H1 (cell line): ENCODE data around the gene PELI2. TPM values are rescaled to one million over a fixed set of nuclear protein-coding genes. Genes with fewer than 3 reads are reported as not detected.

Experiments used
- CTCF ChIA-PET: fragments of 300-600 bp; sonication (Branson Sonifier 250); formaldehyde crosslinking; loops from one replicate; lab custom pipeline; 2021; ENCODE audit not compliant: partially characterized antibody; lab: Charles Lee
- POLR2A ChIA-PET: fragments of 300-600 bp; sonication (Branson Sonifier 250); formaldehyde crosslinking; loops from one replicate; lab custom pipeline; 2021; ENCODE audit warnings: inconsistent platforms; ENCODE audit not compliant: partially characterized antibody; lab: Charles Lee
- DNase-seq, 2 experiments: peaks; one replicate each; pipeline versions ENCODE4 v3.0.0 to v3.0.0-alpha.2; 2010 to 2022; ENCODE audit warnings: low spot score in 2 of 2, low read depth in 1 of 2, mixed read lengths in 1 of 2
- FAIRE-seq: peaks from 2 replicates; lab custom pipeline; 2011; peaks lifted over from hg19 to GRCh38; lab: Jason Lieb, UNC
- H2AFZ ChIP-seq: 2 replicates; pipeline ENCODE4 v1.8.1; 2012; ENCODE audit warnings: low read length, inconsistent platforms
- H2AK5ac ChIP-seq: 2 replicates; pipeline ENCODE4 v1.6.1; 2013; ENCODE audit warnings: low read depth, low read length
- H2BK120ac ChIP-seq: replicated peaks from 2 replicates; pipeline ENCODE3; 2013; ENCODE audit warnings: low read depth, low read length, inconsistent platforms
- H2BK12ac ChIP-seq: 2 replicates; pipeline ENCODE4 v1.6.1; 2013; ENCODE audit warnings: low read depth, low read length
- H2BK15ac ChIP-seq: 2 replicates; pipeline ENCODE4 v1.6.1; 2013; ENCODE audit warnings: low read length
- H2BK20ac ChIP-seq: 2 replicates; pipeline ENCODE4 v1.6.1; 2013; ENCODE audit warnings: low read length
- H2BK5ac ChIP-seq: 2 replicates; pipeline ENCODE4 v1.6.1; 2013; ENCODE audit warnings: low read depth, low read length
- H3K14ac ChIP-seq: 2 replicates; pipeline ENCODE4 v1.6.1; 2013; ENCODE audit warnings: inconsistent platforms; ENCODE audit not compliant: insufficient read length
- H3K18ac ChIP-seq: 2 replicates; pipeline ENCODE4 v1.6.1; 2013; ENCODE audit warnings: low read length; ENCODE audit errors: extremely low read depth
- H3K23ac ChIP-seq: 2 replicates; pipeline ENCODE4 v1.6.1; 2013; ENCODE audit warnings: inconsistent platforms; ENCODE audit not compliant: insufficient read length
- H3K23me2 ChIP-seq: 2 replicates; pipeline ENCODE4 v1.6.1; 2013; ENCODE audit warnings: low read depth, low read length
- H3K27ac ChIP-seq: 2 replicates; pipeline ENCODE4 v1.6.1; 2011; ENCODE audit warnings: low read depth, low read length, inconsistent platforms
- H3K27me3 ChIP-seq, 4 experiments: replicated peaks in 1 of 4; 1 replicate in 1 of 4; 2 replicates in 3 of 4; pipeline versions ENCODE4 v1.6.1 to v1.8.1; 2011 to 2013; ENCODE audit warnings: low read length in 3 of 4, mild to moderate bottlenecking in 3 of 4, inconsistent platforms in 2 of 4, mixed read lengths in 2 of 4, moderate library complexity in 1 of 4; ENCODE audit not compliant: control insufficient read depth in 3 of 4, insufficient read depth in 3 of 4; ENCODE audit errors: extremely low read depth in 1 of 4
- H3K36me3 ChIP-seq, 4 experiments: 2 replicates each; pipeline versions ENCODE4 v1.6.1 to v1.8.1; 2011 to 2013; ENCODE audit warnings: mild to moderate bottlenecking in 4 of 4, low read length in 3 of 4, moderate library complexity in 2 of 4, control low read depth in 1 of 4, inconsistent platforms in 1 of 4; ENCODE audit not compliant: insufficient read depth in 4 of 4, control insufficient read depth in 2 of 4
- H3K4ac ChIP-seq: replicated peaks from 2 replicates; pipeline ENCODE3; 2013; ENCODE audit warnings: low read length, low read depth, mixed read lengths, inconsistent platforms; ENCODE audit not compliant: insufficient read length
- H3K4me1 ChIP-seq, 4 experiments: replicated peaks in 1 of 4; 1 replicate in 1 of 4; 2 replicates in 3 of 4; pipeline versions ENCODE4 v1.6.1 to v1.8.1; 2011 to 2013; ENCODE audit warnings: low read length in 3 of 4, inconsistent platforms in 2 of 4, mixed read lengths in 1 of 4; ENCODE audit not compliant: insufficient read depth in 4 of 4, control insufficient read depth in 3 of 4
- H3K4me2 ChIP-seq, 2 experiments: 2 replicates each; pipeline versions ENCODE4 v1.6.1 to v1.8.1; 2011 to 2013; ENCODE audit warnings: low read depth in 2 of 2, low read length in 2 of 2, control low read depth in 1 of 2, inconsistent platforms in 1 of 2, mild to moderate bottlenecking in 1 of 2; ENCODE audit not compliant: insufficient read depth in 1 of 2
- H3K4me3 ChIP-seq, 4 experiments: fragments of 200-600, 300-600 bp in 1 of 4; sonication (generic), shearing (Covaris generic), sonication (Bioruptor Twin) in 1 of 4; 2 replicates each; pipeline versions ENCODE4 v1.5.1 to v1.8.1; 2011 to 2016; ENCODE audit warnings: low read length in 4 of 4, low read depth in 3 of 4, control low read depth in 2 of 4, inconsistent platforms in 2 of 4, mild to moderate bottlenecking in 2 of 4, mixed read lengths in 1 of 4, moderate library complexity in 1 of 4; ENCODE audit not compliant: insufficient read depth in 2 of 4; ENCODE audit errors: extremely low read depth in 1 of 4
- H3K56ac ChIP-seq: replicated peaks from 2 replicates; pipeline ENCODE3; 2013; ENCODE audit warnings: low read depth, mild to moderate bottlenecking, mixed read lengths, low read length, inconsistent platforms; ENCODE audit not compliant: insufficient read length
- H3K79me1 ChIP-seq: 2 replicates; pipeline ENCODE4 v1.6.1; 2013; ENCODE audit warnings: low read depth, low read length, control low read depth
- H3K79me2 ChIP-seq, 2 experiments: 2 replicates each; pipeline versions ENCODE4 v1.6.1 to v1.8.1; 2012 to 2013; ENCODE audit warnings: low read length in 2 of 2, mild to moderate bottlenecking in 2 of 2, inconsistent platforms in 1 of 2; ENCODE audit not compliant: insufficient read depth in 2 of 2, control insufficient read depth in 1 of 2
- H3K9ac ChIP-seq, 4 experiments: replicated peaks in 1 of 4; 1 replicate in 1 of 4; 2 replicates in 3 of 4; pipeline versions ENCODE4 v1.6.1 to v1.8.1; 2011 to 2013; ENCODE audit warnings: low read depth in 3 of 4, low read length in 3 of 4, control low read depth in 2 of 4, mild to moderate bottlenecking in 2 of 4, moderate library complexity in 2 of 4, inconsistent platforms in 1 of 4; ENCODE audit errors: extremely low read depth in 1 of 4
- H3K9me3 ChIP-seq, 2 experiments: 2 replicates each; pipeline versions ENCODE4 v1.6.1 to v1.8.1; 2012 to 2013; ENCODE audit warnings: mild to moderate bottlenecking in 2 of 2, moderate library complexity in 2 of 2, control low read depth in 1 of 2, inconsistent platforms in 1 of 2, low read depth in 1 of 2, low read length in 1 of 2, mixed read lengths in 1 of 2; ENCODE audit not compliant: insufficient read depth in 2 of 2
- H4K20me1 ChIP-seq, 2 experiments: replicated peaks in 1 of 2; 2 replicates each; pipeline versions ENCODE3 to v1.8.1; 2011 to 2013; ENCODE audit warnings: inconsistent platforms in 2 of 2, low read length in 2 of 2, mild to moderate bottlenecking in 1 of 2; ENCODE audit not compliant: insufficient read depth in 2 of 2, control insufficient read depth in 1 of 2
- H4K5ac ChIP-seq: 2 replicates; pipeline ENCODE4 v1.6.1; 2013; ENCODE audit warnings: low read length, low read depth, mixed read lengths, inconsistent platforms; ENCODE audit not compliant: insufficient read length
- H4K8ac ChIP-seq: 2 replicates; pipeline ENCODE4 v1.8.0; 2013; ENCODE audit warnings: mild to moderate bottlenecking, moderate library complexity, low read length, inconsistent platforms; ENCODE audit not compliant: insufficient read depth; ENCODE audit errors: extremely low read depth
- H4K91ac ChIP-seq: replicated peaks from 2 replicates; pipeline ENCODE3; 2013; ENCODE audit warnings: low read length, mixed read lengths, inconsistent platforms; ENCODE audit not compliant: insufficient read length
- ATF2 ChIP-seq: IDR thresholded peaks from 2 replicates; pipeline ENCODE4 v1.6.1; 2012; ENCODE audit warnings: low read length, inconsistent platforms
- BCL11A ChIP-seq, 2 experiments: IDR thresholded peaks; one replicate each; pipeline ENCODE4 v1.6.1; 2011; ENCODE audit warnings: low read depth in 2 of 2, low read length in 2 of 2, mild to moderate bottlenecking in 2 of 2
- CBX5 ChIP-seq: fragments of 300-800, 300-1000 bp; sonication (generic); IDR thresholded peaks from 2 replicates; pipeline ENCODE4 v1.7.1; 2016; ENCODE audit warnings: antibody characterized with exemption, low read length, low read depth
- CHD1 ChIP-seq: IDR thresholded peaks from 2 replicates; pipeline ENCODE4 v1.6.1; 2012; ENCODE audit warnings: low read depth, low read length, improper control_type of control experiment
- CHD2 ChIP-seq: IDR thresholded peaks from 2 replicates; pipeline ENCODE4 v1.6.1; 2012; ENCODE audit warnings: low read length, improper control_type of control experiment
- EZH2 ChIP-seq: fragments of 200-600 bp; sonication (generic); IDR thresholded peaks from 2 replicates; pipeline ENCODE4 v1.7.1; 2012; ENCODE audit warnings: low read depth, mild to moderate bottlenecking, moderate library complexity, low read length, inconsistent platforms; ENCODE audit not compliant: severe bottlenecking
- JUN ChIP-seq: IDR thresholded peaks from 2 replicates; pipeline ENCODE4 v1.6.1; 2011; ENCODE audit warnings: low read depth, mild to moderate bottlenecking, improper control_type of control experiment, low read length
- KDM5A ChIP-seq: fragments of 200-600 bp; IDR thresholded peaks from 2 replicates; pipeline ENCODE4 v1.7.1; 2012; ENCODE audit warnings: mild to moderate bottlenecking, low read length, inconsistent platforms, mixed read lengths
- POU5F1 ChIP-seq: IDR thresholded peaks from 2 replicates; pipeline ENCODE4 v1.6.1; 2011; ENCODE audit warnings: low read depth, mild to moderate bottlenecking, low read length, moderate library complexity
- RXRA ChIP-seq: IDR thresholded peaks from 2 replicates; pipeline ENCODE4 v1.6.1; 2011; ENCODE audit warnings: low read depth, mild to moderate bottlenecking, low read length, moderate library complexity; ENCODE audit not compliant: insufficient read depth
- SIX5 ChIP-seq: IDR thresholded peaks from 2 replicates; pipeline ENCODE4 v1.6.1; 2011; ENCODE audit warnings: mild to moderate bottlenecking, low read depth, low read length
- SP2 ChIP-seq: IDR thresholded peaks from 2 replicates; pipeline ENCODE4 v1.6.1; 2012; ENCODE audit warnings: mild to moderate bottlenecking, low read length, inconsistent platforms
- WGBS, 2 experiments: shearing (Covaris generic) in 1 of 2; methylation state at CpG; one replicate each; pipeline versions ENCODE4 v1.1.6 to v1.1.7; 2013 to 2015; ENCODE audit warnings: low lambda C conversion rate in 2 of 2, mixed read lengths in 2 of 2, inconsistent platforms in 1 of 2, low coverage in 1 of 2, missing lambda C conversion rate in 1 of 2; ENCODE audit not compliant: insufficient replicate concordance in 2 of 2, insufficient coverage in 1 of 2, insufficient read length in 1 of 2; ENCODE audit errors: extremely low coverage in 1 of 2, missing lambda C conversion rate in 1 of 2; 5-methylcytosine and 5-hydroxymethylcytosine counted together
- polyA plus RNA-seq, 7 experiments: library from polyadenylated mRNA; depleted of rRNA in 3 of 7; stranded (reverse) in 5 of 7; unstranded in 2 of 7; fragments of >200 nt in 5 of 7; fragments of 200-250 nt in 2 of 7; gene quantifications; 1 replicate in 5 of 7; 2 replicates in 1 of 7; 4 replicates in 1 of 7; pipeline versions ENCODE4 v1.2.1 to v1.2.3, GENCODE V29; 2011 to 2013; ENCODE audit warnings: missing spikeins in 2 of 7, mixed read lengths in 2 of 7
- total RNA-seq: library from RNA; stranded (reverse); fragmentation: NEBNext Ultra II Directional; extraction: Animal tissue kit (Norgen Biotek cat#: 25700); gene quantifications from 2 replicates; pipeline ENCODE4 v1.2.1, GENCODE V29; 2021

PELI2 gene
- total and polyA plus RNA-seq, 2 of the 8 experiments (the other 6 are each of a cell fraction or from before 2014, with no cell fraction given): 14.6 to 25.7 TPM

GRCh38 chr14:56073799-56074198 lies 44.4 kb upstream of the PELI2 start:
- WGBS, 2 experiments: 92% methylated on average over 4 of the region's 4 CpGs; no CpG with 5 or more reads in 1 of the 2 experiments
- TF ChIP-seq CHD1: no peak
- no peak for TF ChIP-seq POU5F1
- no peak for TF ChIP-seq RXRA
- no peak for TF ChIP-seq EZH2
- TF ChIP-seq ATF2: no peak
- no peak for TF ChIP-seq SIX5
- TF ChIP-seq KDM5A: no peak
- TF ChIP-seq JUN: no peak
- TF ChIP-seq BCL11A (IDR thresholded peaks at IDR 0.05; ENCODE audit: low read depth in 2 of 2, low read length in 2 of 2): no peak
- no peak for TF ChIP-seq CBX5
- TF ChIP-seq SP2: no peak
- TF ChIP-seq CHD2: no peak
- Histone ChIP-seq H3K4me3 (no peak overlapping the region), H3K27me3 (no peaks in the 10 kb centered on the region), H3K4ac (no peak overlapping the region), H3K56ac (no peak overlapping the region), H4K8ac (no peak overlapping the region), H4K91ac (no peak overlapping the region), H2BK12ac (no peak overlapping the region), H3K23ac (no peak overlapping the region), H2BK5ac (no peak overlapping the region), H3K36me3 (no peaks in the 10 kb centered on the region), H2BK20ac (no peak overlapping the region), H3K14ac (no peak overlapping the region), H3K4me2 (no peak overlapping the region), H3K23me2 (no peaks in the 10 kb centered on the region; the same call in 1 of the 2 replicates), H3K9ac (no peak overlapping the region), H2BK120ac (no peak overlapping the region), H3K9me3 (no peaks in the 10 kb centered on the region), H3K4me1 (no peaks in the 10 kb centered on the region), H3K79me1 (no peaks in the 10 kb centered on the region), H3K18ac (no peak overlapping the region), H3K79me2 (no peaks in the 10 kb centered on the region), H4K20me1 (no peaks in the 10 kb centered on the region), H4K5ac (no peak overlapping the region), H3K27ac (no peak overlapping the region), H2AFZ (no peak overlapping the region), H2AK5ac (no peak overlapping the region), H2BK15ac (no peak overlapping the region)
- FAIRE-seq (no peak), DNase-seq (no peak)
- ChIA-PET CTCF (no interaction called here), POLR2A (no interaction called here)
